Chondrocyte (in vitro differentiated cells): Measurements from ENCODE around the gene C20orf204. TPM values are rescaled to one million over a fixed set of nuclear protein-coding genes. Genes with fewer than 3 reads are reported as not detected.

Source experiments
- DNase-seq: peaks from one replicate; pipeline ENCODE4 v3.0.0; 2021; ENCODE audit warnings: mixed read lengths, low spot score
- H3K27ac Mint-ChIP-seq: one replicate; pipeline ENCODE4 v1.8.0; 2021; ENCODE audit warnings: mild to moderate bottlenecking, moderate library complexity, mixed read lengths; ENCODE audit not compliant: unreplicated experiment
- H3K27me3 Mint-ChIP-seq: 2 replicates; pipeline ENCODE4 v1.8.0; 2021; ENCODE audit warnings: low read depth, mixed read lengths
- H3K36me3 Mint-ChIP-seq: 2 replicates; pipeline ENCODE4 v1.8.0; 2021; ENCODE audit warnings: low read depth, mixed read lengths
- H3K4me1 Mint-ChIP-seq: 2 replicates; pipeline ENCODE4 v1.8.0; 2021; ENCODE audit warnings: low read depth, mild to moderate bottlenecking, mixed read lengths
- H3K4me3 Mint-ChIP-seq: one replicate; pipeline ENCODE4 v1.8.0; 2021; ENCODE audit warnings: mild to moderate bottlenecking, moderate library complexity, mixed read lengths; ENCODE audit not compliant: unreplicated experiment
- H3K9me3 Mint-ChIP-seq: 2 replicates; pipeline ENCODE4 v1.8.0; 2021; ENCODE audit warnings: low read depth, mixed read lengths
- CTCF ChIP-seq: fragments of 200-600 bp; sonication (generic); IDR thresholded peaks from 2 replicates; pipeline ENCODE4 v1.5.0; 2021; ENCODE audit warnings: antibody characterized with exemption, mild to moderate bottlenecking, moderate library complexity
- total RNA-seq: library from RNA; stranded (reverse); gene quantifications from 3 replicates; pipeline ENCODE4 v1.2.1, GENCODE V29; 2021

Gene C20orf204
- total RNA-seq, 1 donor from 2014 or later = 0.77 TPM

GRCh38 chr20:64067733-64068307 is 31.8 kb downstream of the C20orf204 start:
- no peak overlapping the region for H3K4me3 Mint-ChIP-seq
- no peak overlapping the region for H3K27ac Mint-ChIP-seq
- H3K9me3 Mint-ChIP-seq = no peaks in the 10 kb centered on the region
- no peak for TF ChIP-seq CTCF
- peaks cover 2% of the 10 kb centered on the region for H3K36me3 Mint-ChIP-seq
- H3K27me3 Mint-ChIP-seq = no peaks in the 10 kb centered on the region
- H3K4me1 Mint-ChIP-seq = peaks cover 24% of the 10 kb centered on the region
- no peak for DNase-seq

- H3K9me3 Mint-ChIP-seq = no peaks in the 10 kb centered on the region
- H3K27me3 Mint-ChIP-seq = no peaks in the 10 kb centered on the region
- H3K4me3 Mint-ChIP-seq = no peak overlapping the region
- DNase-seq = no peak
- H3K27ac Mint-ChIP-seq = no peak overlapping the region
- H3K4me1 Mint-ChIP-seq = peaks cover 23% of the 10 kb centered on the region
- H3K36me3 Mint-ChIP-seq = peaks cover 2% of the 10 kb centered on the region
- no peak for TF ChIP-seq CTCF
Observed at GRCh38 chr20:64068386-64069208, 32.6 kb downstream of the C20orf204 start.

- Mint-ChIP-seq H3K4me1 (peaks cover 17% of the 10 kb centered on the region), H3K4me3 (no peak overlapping the region), H3K9me3 (no peaks in the 10 kb centered on the region), H3K36me3 (no peaks in the 10 kb centered on the region), H3K27me3 (no peaks in the 10 kb centered on the region), H3K27ac (no peak overlapping the region)
- DNase-seq = no peak
- no peak for TF ChIP-seq CTCF
Observed at GRCh38 chr20:64069209-64069613, 33.2 kb downstream of the C20orf204 start.

GRCh38 chr20:64069614-64070243 is 33.7 kb downstream of the C20orf204 start:
- no peak overlapping the region for H3K27ac Mint-ChIP-seq
- no peaks in the 10 kb centered on the region for H3K9me3 Mint-ChIP-seq
- peaks cover 12% of the 10 kb centered on the region for H3K4me1 Mint-ChIP-seq

More at GRCh38 chr20:64069614-64070243, 33.7 kb downstream of the C20orf204 start:
- no peak overlapping the region for H3K4me3 Mint-ChIP-seq
- no peaks in the 10 kb centered on the region for H3K27me3 Mint-ChIP-seq
- TF ChIP-seq CTCF = peak; percentile 85
- DNase-seq = no peak
- H3K36me3 Mint-ChIP-seq = no peaks in the 10 kb centered on the region
